Spleen (tissue), 11 donors: ENCODE data around the gene RHOJ. TPM values are rescaled to one million over a fixed set of nuclear protein-coding genes. Genes with fewer than 3 reads are reported as not detected.
"Not testable (repeated sequence)": the region's sequence is repeated elsewhere in the genome, so short reads cannot be mapped to it uniquely, and the experiment has no call there.

Experiments
- DNase-seq: peaks from one replicate; pipeline ENCODE4 v3.0.0-alpha.2; 2020
- H3K27ac ChIP-seq, 8 donors: fragments of 200-600 bp; sonication (generic) in 7 of 8; 1 replicate in 4 of 8; 2 replicates in 4 of 8; pipeline versions ENCODE4 v1.5.0 to v1.8.0; 2016 to 2021; ENCODE audit warnings: inconsistent platforms in 4 of 8, mild to moderate bottlenecking in 4 of 8, moderate library complexity in 1 of 8
- H3K27me3 ChIP-seq, 7 donors: fragments of 200-600 bp; sonication (generic) in 6 of 7; replicated peaks in 1 of 7; 1 replicate in 4 of 7; 2 replicates in 3 of 7; pipeline versions ENCODE4 v1.5.0 to v1.8.0; 2016 to 2021; ENCODE audit warnings: inconsistent platforms in 3 of 7, mild to moderate bottlenecking in 1 of 7
- H3K36me3 ChIP-seq, 6 donors: fragments of 200-600 bp; sonication (generic) in 5 of 6; 1 replicate in 4 of 6; 2 replicates in 2 of 6; pipeline versions ENCODE4 v1.5.0 to v1.8.0; 2016 to 2021; ENCODE audit warnings: inconsistent platforms in 2 of 6
- H3K4me1 ChIP-seq, 6 donors: fragments of 200-600 bp; sonication (generic) in 5 of 6; 1 replicate in 3 of 6; 2 replicates in 3 of 6; pipeline versions ENCODE4 v1.5.0 to v1.8.0; 2016 to 2021; ENCODE audit warnings: inconsistent platforms in 3 of 6
- H3K4me3 ChIP-seq, 8 donors: fragments of 200-600 bp; sonication (generic) in 7 of 8; 1 replicate in 4 of 8; 2 replicates in 4 of 8; pipeline versions ENCODE4 v1.5.0 to v1.8.0; 2016 to 2021; ENCODE audit warnings: inconsistent platforms in 4 of 8, mild to moderate bottlenecking in 4 of 8, moderate library complexity in 2 of 8
- H3K9me3 ChIP-seq, 8 donors: fragments of 200-600 bp; sonication (generic) in 7 of 8; 1 replicate in 4 of 8; 2 replicates in 4 of 8; pipeline versions ENCODE4 v1.5.0 to v1.8.0; 2016 to 2021; ENCODE audit warnings: inconsistent platforms in 4 of 8
- CTCF ChIP-seq, 11 experiments: fragments of 200-600 bp in 7 of 11; fragments of 450-650 bp in 4 of 11; sonication (generic) in 4 of 11; IDR thresholded peaks in 8 of 11; conservative IDR thresholded peaks in 3 of 11; 1 replicate in 7 of 11; 2 replicates in 4 of 11; pipeline versions ENCODE4 v1.4.0 to v1.8.0; 2016 to 2021; ENCODE audit warnings: antibody characterized with exemption in 11 of 11, inconsistent platforms in 4 of 11, mild to moderate bottlenecking in 1 of 11
- POLR2A ChIP-seq, 3 donors: fragments of 450-650 bp; IDR thresholded peaks; one replicate each; pipeline ENCODE4 v1.5.1; 2017; ENCODE audit warnings: antibody characterized with exemption in 3 of 3, mild to moderate bottlenecking in 1 of 3
- POLR2AphosphoS5 ChIP-seq, 3 donors: sonication (generic); formaldehyde crosslinking; IDR thresholded peaks; one replicate each; pipeline ENCODE4 v1.5.1; 2017; ENCODE audit warnings: antibody characterized with exemption in 3 of 3
- WGBS, 5 donors: extraction: QIAGEN DNeasy Blood & Tissue Kit in 3 of 5; methylation state at CpG; one replicate each; pipeline versions ENCODE4 v1.1.5 to v1.1.7; 2013 to 2018; 5-methylcytosine and 5-hydroxymethylcytosine counted together
- intact Hi-C: fragments of 100-400 bp; cut with DNase I; formaldehyde crosslinking; loops from one replicate; pipeline ENCODE4 v1.15.0; 2023; ENCODE audit warnings: low total_unique reads
- polyA plus RNA-seq, 3 donors: library from polyadenylated mRNA; stranded (reverse); fragments of 200-250 nt; gene quantifications; one replicate each; pipeline ENCODE4 v1.2.1, GENCODE V29; 2013
- total RNA-seq, 7 donors: library from RNA; depleted of rRNA in 3 of 7; stranded (reverse); fragments of >200 nt in 3 of 7; fragmentation: NEBNext Ultra II Directional in 4 of 7; extraction: Animal tissue kit (Norgen Biotek cat#: 25700) in 4 of 7; gene quantifications; one replicate each; pipeline versions ENCODE4 v1.1.0 to v1.2.1, GENCODE V29; 2016 to 2021
- donor health status: healthy with polysubstance abuse.
- donor health status: DM: no; HTN: no; CAD: no; lungs with moderate emphysema.
- donor health status: DM: no; HTN: no; CAD: no.
- donor health status: Bipolar disorder and iron deficiency.
- donor health status: healthy.
- donor health status: DM: no; HTN: no; CAD: no.
- donor health status: DM: yes; HTN: yes; CAD: no.

The RHOJ gene
- total and polyA plus RNA-seq, 10 donors, result 5.5 to 26.3 (median 14.9) TPM

- DNase-seq, result no peak
- Histone ChIP-seq H3K36me3 (no peaks in the 10 kb centered on the region), H3K4me1 (peaks cover 0 to 4% (median 0%) of the 10 kb centered on the region in 6 donors), H3K27ac (no peak overlapping the region), H3K4me3 (no peak overlapping the region), H3K9me3 (no peaks in the 10 kb centered on the region), H3K27me3 (no peaks in the 10 kb centered on the region)
- TF ChIP-seq CTCF (IDR thresholded peaks at IDR 0.05 in 8 of 11, conservative IDR thresholded peaks at IDR 0.05 in 3 of 11) (peak; percentile 46 to 84 (median 70)), POLR2A (IDR thresholded peaks at IDR 0.05) (no peak), POLR2AphosphoS5 (IDR thresholded peaks at IDR 0.05) (no peak)
- intact Hi-C loops, result loop anchor here (10.0 kb wide), 1 partner anchor 1112 kb away; no protein-coding TSS in a partner anchor
- WGBS, 5 donors, result 48 to 57% (median 50%) methylated on average over 5 of the region's 5 CpGs
Observed at GRCh38 chr14:63276492-63277342, 72.5 kb downstream of the RHOJ start.

- WGBS, 5 donors, result 69 to 88% (median 84%) methylated on average over 2 of the region's 2 CpGs
Observed at GRCh38 chr14:63277591-63278183, 73.4 kb downstream of the RHOJ start.

GRCh38 chr14:63279933-63280332 is 75.7 kb downstream of the RHOJ start:
- H3K36me3 ChIP-seq, DNase-seq, H3K9me3 ChIP-seq, H3K4me3 ChIP-seq, H3K4me1 ChIP-seq, H3K27me3 ChIP-seq, H3K27ac ChIP-seq: not testable (repeated sequence)
- WGBS, 5 donors, result 91 to 95% (median 93%) methylated on average over 4 of the region's 4 CpGs
- intact Hi-C loops, result loop anchor here (10.0 kb wide), 1 partner anchor 1115 kb away; no protein-coding TSS in a partner anchor

More at GRCh38 chr14:63277591-63278183, 73.4 kb downstream of the RHOJ start:
- no peak for DNase-seq
- intact Hi-C loops, result loop anchor here (10.0 kb wide), 1 partner anchor 1113 kb away; no protein-coding TSS in a partner anchor
- no peak for TF ChIP-seq POLR2AphosphoS5 (IDR thresholded peaks at IDR 0.05)
- TF ChIP-seq CTCF (IDR thresholded peaks at IDR 0.05 in 8 of 11, conservative IDR thresholded peaks at IDR 0.05 in 3 of 11), result no peak
- TF ChIP-seq POLR2A (IDR thresholded peaks at IDR 0.05), result no peak
- Histone ChIP-seq H3K36me3 (no peaks in the 10 kb centered on the region), H3K27ac (no peak overlapping the region), H3K4me1 (peaks cover 0 to 4% (median 0%) of the 10 kb centered on the region in 6 donors), H3K27me3 (no peaks in the 10 kb centered on the region), H3K9me3 (no peaks in the 10 kb centered on the region), H3K4me3 (no peak overlapping the region)

- intact Hi-C loops, result no loop called here
- TF ChIP-seq POLR2AphosphoS5 (IDR thresholded peaks at IDR 0.05) (no peak), POLR2A (IDR thresholded peaks at IDR 0.05) (no peak), CTCF (IDR thresholded peaks at IDR 0.05 in 8 of 11, conservative IDR thresholded peaks at IDR 0.05 in 3 of 11) (no peak)
- DNase-seq, result no peak
- Histone ChIP-seq H3K36me3 (peaks cover 0 to 3% (median 0%) of the 10 kb centered on the region in 6 donors), H3K4me1 (no peaks in the 10 kb centered on the region), H3K27me3 (peaks cover 0 to 10% (median 0%) of the 10 kb centered on the region in 7 donors), H3K9me3 (no peaks in the 10 kb centered on the region), H3K4me3 (peak overlapping the region in 1 of 8 donors; percentile 35), H3K27ac (no peak overlapping the region)
- WGBS, 5 donors, result 51 to 79% (median 74%) methylated on average over 8 of the region's 8 CpGs
Observed at GRCh38 chr14:63282997-63283883, 79.0 kb downstream of the RHOJ start.
